BE2C (cell line): ENCODE data around the gene C17orf100.

Experiments
- DNase-seq: peaks from one replicate; pipeline ENCODE4 v3.0.0-alpha.2; 2020
- H3K27me3 ChIP-seq: fragments of 250-450 bp; sonication (Bioruptor Pico); 2 replicates; pipeline ENCODE4 v1.5.1; 2020; ENCODE audit warnings: mild to moderate bottlenecking
- H3K36me3 ChIP-seq: fragments of 250-450 bp; sonication (Bioruptor Pico); 2 replicates; pipeline ENCODE4 v1.5.1; 2020; ENCODE audit warnings: mild to moderate bottlenecking
- H3K4me1 ChIP-seq: fragments of 250-450 bp; sonication (Bioruptor Pico); 2 replicates; pipeline ENCODE4 v1.5.1; 2020
- H3K4me3 ChIP-seq: 2 replicates; pipeline ENCODE4 v1.5.1; 2011; ENCODE audit warnings: low read depth, low read length
- H3K9me3 ChIP-seq: fragments of 250-450 bp; sonication (Bioruptor Pico); 2 replicates; pipeline ENCODE4 v1.5.1; 2020
- CTCF ChIP-seq: IDR thresholded peaks from 2 replicates; pipeline ENCODE4 v1.5.1; 2012; ENCODE audit warnings: mild to moderate bottlenecking, low read depth, low read length

C17orf100 gene

GRCh38 chr17:6639014-6639585 lies 12.5 kb upstream of the C17orf100 start:
- H3K4me1 ChIP-seq: no peaks in the 10 kb centered on the region
- H3K9me3 ChIP-seq: no peaks in the 10 kb centered on the region
- peak overlapping the region; percentile 77 for H3K4me3 ChIP-seq
- no peak for DNase-seq
- H3K27me3 ChIP-seq: no peaks in the 10 kb centered on the region
- TF ChIP-seq CTCF: no peak
- H3K36me3 ChIP-seq: no peaks in the 10 kb centered on the region

GRCh38 chr17:6639586-6640535 lies 11.7 kb upstream of the C17orf100 start:
- peak; percentile 40 for DNase-seq
- no peaks in the 10 kb centered on the region for H3K9me3 ChIP-seq
- H3K4me1 ChIP-seq: no peaks in the 10 kb centered on the region
- H3K27me3 ChIP-seq: no peaks in the 10 kb centered on the region
- TF ChIP-seq CTCF: no peak
- H3K4me3 ChIP-seq: peak overlapping the region; percentile 77
- no peaks in the 10 kb centered on the region; the same call in 1 of the 2 replicates for H3K36me3 ChIP-seq

GRCh38 chr17:6640536-6641246 lies 10.9 kb upstream of the C17orf100 start, which contains the start of the genes KIAA0753 and TXNDC17:
KIAA0753 (minus strand) TSS chr17:6640711; CDS start chr17:6635103, 5,608 bp downstream.
TXNDC17 (plus strand) TSS chr17:6641060; CDS start chr17:6641083, 23 bp downstream.
- Histone ChIP-seq H3K36me3 (no peaks in the 10 kb centered on the region; the same call in 1 of the 2 replicates), H3K4me1 (no peaks in the 10 kb centered on the region), H3K27me3 (no peaks in the 10 kb centered on the region), H3K4me3 (peak within 1 kb of the TSS; percentile 77), H3K9me3 (no peaks in the 10 kb centered on the region)
- DNase-seq: peak; percentile 88
- TF ChIP-seq CTCF: no peak

GRCh38 chr17:6641247-6641863 lies 10.2 kb upstream of the C17orf100 start:
- Histone ChIP-seq H3K27me3 (no peaks in the 10 kb centered on the region), H3K4me1 (no peaks in the 10 kb centered on the region), H3K36me3 (no peaks in the 10 kb centered on the region; the same call in 1 of the 2 replicates), H3K9me3 (no peaks in the 10 kb centered on the region), H3K4me3 (peak overlapping the region; percentile 77)
- TF ChIP-seq CTCF: no peak
- no peak for DNase-seq

- DNase-seq: no peak
- H3K9me3 ChIP-seq: no peaks in the 10 kb centered on the region
- no peaks in the 10 kb centered on the region for H3K27me3 ChIP-seq
- no peaks in the 10 kb centered on the region for H3K4me1 ChIP-seq
- H3K36me3 ChIP-seq: no peaks in the 10 kb centered on the region; the same call in 1 of the 2 replicates
- no peak for TF ChIP-seq CTCF
- H3K4me3 ChIP-seq: no peak overlapping the region
These were observed 9.0 kb upstream of the C17orf100 start for GRCh38 chr17:6642592-6642991.
